Transverse colon (tissue), 3 donors: ENCODE results near the gene SLC26A8.

Experiments
- EP300 ChIP-seq: sonication (generic); formaldehyde crosslinking; IDR thresholded peaks from one replicate; pipeline ENCODE4 v1.6.1; 2017; ENCODE audit warnings: antibody characterized with exemption, low read depth
- POLR2A ChIP-seq: fragments of 450-650 bp; IDR thresholded peaks from one replicate; pipeline ENCODE4 v1.6.1; 2016; ENCODE audit warnings: antibody characterized with exemption, mild to moderate bottlenecking, moderate library complexity
- TF ChIP-seq, protein P1 (sequence below), 5 experiments: fragments of 200-600 bp in 3 of 5; fragments of 450-650 bp in 2 of 5; sonication (generic) in 3 of 5; IDR thresholded peaks; 1 replicate in 2 of 5; 2 replicates in 3 of 5; pipeline ENCODE4 v1.5.1; 2016 to 2017; ENCODE audit warnings: antibody characterized with exemption in 5 of 5, inconsistent platforms in 3 of 5, mild to moderate bottlenecking in 2 of 5, moderate library complexity in 1 of 5

DNA sequence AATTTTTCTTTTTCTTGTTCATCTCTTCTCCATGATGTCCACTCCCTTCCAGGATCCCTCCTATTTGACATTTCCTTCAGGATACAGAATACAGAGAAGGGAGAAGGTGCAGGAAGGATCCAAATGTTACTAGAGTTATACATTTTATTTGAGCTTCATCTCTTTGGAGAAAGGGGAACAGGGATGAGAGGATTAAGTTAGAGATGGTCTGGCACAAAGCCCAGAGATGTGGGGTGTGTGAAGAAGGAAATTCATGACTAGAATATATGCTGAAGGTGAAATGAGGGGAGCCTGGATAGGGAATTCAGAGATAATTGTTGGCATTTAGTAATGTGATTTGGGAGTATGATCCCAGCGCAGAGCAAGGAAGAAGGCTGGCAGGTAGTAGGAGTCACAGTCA is 81.1 kb downstream of the SLC26A8 start:
- TF ChIP-seq, protein P1, sequence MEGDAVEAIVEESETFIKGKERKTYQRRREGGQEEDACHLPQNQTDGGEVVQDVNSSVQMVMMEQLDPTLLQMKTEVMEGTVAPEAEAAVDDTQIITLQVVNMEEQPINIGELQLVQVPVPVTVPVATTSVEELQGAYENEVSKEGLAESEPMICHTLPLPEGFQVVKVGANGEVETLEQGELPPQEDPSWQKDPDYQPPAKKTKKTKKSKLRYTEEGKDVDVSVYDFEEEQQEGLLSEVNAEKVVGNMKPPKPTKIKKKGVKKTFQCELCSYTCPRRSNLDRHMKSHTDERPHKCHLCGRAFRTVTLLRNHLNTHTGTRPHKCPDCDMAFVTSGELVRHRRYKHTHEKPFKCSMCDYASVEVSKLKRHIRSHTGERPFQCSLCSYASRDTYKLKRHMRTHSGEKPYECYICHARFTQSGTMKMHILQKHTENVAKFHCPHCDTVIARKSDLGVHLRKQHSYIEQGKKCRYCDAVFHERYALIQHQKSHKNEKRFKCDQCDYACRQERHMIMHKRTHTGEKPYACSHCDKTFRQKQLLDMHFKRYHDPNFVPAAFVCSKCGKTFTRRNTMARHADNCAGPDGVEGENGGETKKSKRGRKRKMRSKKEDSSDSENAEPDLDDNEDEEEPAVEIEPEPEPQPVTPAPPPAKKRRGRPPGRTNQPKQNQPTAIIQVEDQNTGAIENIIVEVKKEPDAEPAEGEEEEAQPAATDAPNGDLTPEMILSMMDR (IDR thresholded peaks at IDR 0.05) = no peak
- TF ChIP-seq POLR2A (no peak), EP300 (no peak)
